GM21367 (cell line): ENCODE measurements around the gene IGSF21.

Source experiments
- ATAC-seq: cut with Tn5 transposase; IDR thresholded peaks from one replicate; pipeline ENCODE4 v1.9.1; 2021; ENCODE audit not compliant: unreplicated experiment

IGSF21 gene

GRCh38 chr1:18107369-18108298, at the start of gene IGSF21:
Gene IGSF21, plus strand, starts transcription at chr1:18107798. Its CDS starts 331 bp downstream, at chr1:18108129.
- no peak for ATAC-seq

DNA sequence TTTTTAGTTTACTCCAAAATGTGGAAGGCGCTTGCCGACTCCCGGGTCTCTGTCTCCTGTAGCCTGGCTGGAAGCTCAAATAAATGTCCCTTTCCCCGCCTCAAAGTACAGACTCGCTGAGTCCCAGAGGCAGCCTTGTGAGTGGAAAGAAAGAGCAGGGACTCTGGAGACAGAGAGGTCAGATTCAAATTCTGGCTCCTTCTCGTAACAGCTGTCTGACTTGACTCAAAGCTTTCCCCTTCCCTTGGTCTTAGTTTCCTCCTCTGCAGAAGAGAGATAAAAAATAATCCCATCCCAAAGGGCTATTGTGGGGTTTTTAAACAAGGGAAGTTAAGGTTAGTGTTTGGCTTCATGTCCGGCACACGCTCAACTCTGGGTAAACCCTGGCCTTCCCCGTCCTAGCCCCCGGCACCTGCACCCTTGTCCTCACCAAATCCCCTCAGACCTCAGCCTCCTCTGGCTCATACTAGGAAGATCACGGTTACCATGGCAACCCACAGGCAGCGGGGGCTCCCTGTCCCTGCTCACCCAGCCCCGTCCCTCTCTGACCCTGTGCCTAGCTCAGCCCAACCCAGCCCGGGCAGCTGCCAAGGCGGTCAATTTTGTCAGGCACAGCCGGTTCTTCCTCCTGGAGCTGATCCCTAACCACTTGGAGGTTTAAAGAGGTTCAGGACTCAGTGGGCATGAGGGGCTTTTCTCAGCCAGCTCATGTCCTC, 49.2 kb upstream of the IGSF21 start:
- ATAC-seq, result no peak

GRCh38 chr1:18058981-18059605, 48.5 kb upstream of the IGSF21 start:
- no peak for ATAC-seq

DNA sequence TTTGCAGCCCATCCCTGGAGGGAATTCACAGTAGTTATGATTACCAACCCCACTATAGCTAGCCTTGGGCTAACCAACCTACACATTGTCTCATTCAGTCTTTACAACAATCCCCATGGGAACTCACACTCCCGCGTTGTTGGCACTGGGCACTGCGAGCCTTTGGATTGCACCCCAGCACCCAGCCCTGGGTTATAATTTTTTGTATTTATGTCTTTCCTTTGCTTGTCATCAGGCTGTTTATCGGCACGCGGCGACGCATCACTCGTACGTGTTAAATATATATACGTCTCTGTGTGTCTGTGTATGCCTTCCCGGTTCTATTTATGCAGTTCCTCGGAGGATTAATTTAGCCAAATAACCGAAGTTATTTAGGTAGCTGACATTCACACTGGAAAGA, 47.2 kb upstream of the IGSF21 start:
- ATAC-seq, result no peak

DNA sequence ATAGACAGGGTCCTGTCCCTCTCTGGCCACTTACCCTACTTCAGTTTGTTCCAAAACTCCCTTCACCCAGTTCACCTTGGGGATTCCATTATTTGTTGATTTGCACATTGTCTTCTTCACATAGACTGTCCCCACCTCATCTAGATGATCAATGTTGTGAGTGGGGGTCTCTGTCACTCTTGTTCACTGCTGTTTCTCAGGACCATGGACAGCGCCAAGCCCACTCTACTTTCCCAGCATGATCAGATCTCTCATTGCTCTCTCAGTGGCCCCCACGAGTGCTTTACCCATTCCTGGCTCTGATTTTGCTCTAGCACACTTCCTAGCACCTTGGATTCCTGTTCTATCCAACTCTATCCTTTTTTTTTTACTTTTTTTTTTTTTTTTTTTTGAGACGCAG, 45.4 kb upstream of the IGSF21 start:
- ATAC-seq, result no peak

DNA sequence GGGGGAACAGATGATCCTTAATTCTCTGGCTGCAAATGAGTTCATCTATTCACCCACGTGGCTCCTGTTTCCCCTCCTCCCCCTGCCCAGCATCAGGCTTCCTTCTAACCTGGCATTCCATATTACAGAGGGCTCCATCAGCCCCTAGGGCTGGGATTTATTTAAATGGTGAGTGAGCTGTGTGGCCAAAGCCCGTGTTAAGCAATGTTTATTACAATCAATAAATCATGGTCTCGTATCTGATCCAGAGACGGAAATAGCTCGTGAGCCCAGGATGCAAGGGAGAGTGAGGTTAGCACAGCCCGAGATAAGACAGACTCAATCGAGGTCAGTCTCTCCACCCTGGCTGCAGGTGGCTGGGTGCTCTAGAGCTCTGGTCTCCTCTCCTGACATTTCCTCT, 43.1 kb upstream of the IGSF21 start:
- no peak for ATAC-seq

DNA sequence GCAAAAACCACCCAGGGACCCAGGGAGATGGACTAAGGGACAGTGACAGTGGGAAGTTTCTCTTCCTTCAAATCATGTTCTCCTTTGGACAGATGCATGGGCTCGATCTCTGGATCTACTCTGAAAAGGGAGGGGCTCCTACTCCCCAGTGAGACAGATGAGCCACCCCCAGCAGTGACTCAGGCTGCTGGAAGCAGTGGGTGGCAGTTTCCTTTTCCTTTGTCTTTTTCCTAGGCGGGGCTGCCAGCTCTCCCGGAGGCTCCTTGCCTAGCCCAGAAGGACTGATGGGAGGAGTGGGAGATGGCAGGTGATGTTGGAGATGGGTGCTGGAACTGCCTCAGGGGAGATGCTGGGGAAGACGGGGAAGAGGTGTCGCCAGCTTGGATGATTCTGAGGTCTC, 41.0 kb upstream of the IGSF21 start:
- ATAC-seq, result no peak

DNA sequence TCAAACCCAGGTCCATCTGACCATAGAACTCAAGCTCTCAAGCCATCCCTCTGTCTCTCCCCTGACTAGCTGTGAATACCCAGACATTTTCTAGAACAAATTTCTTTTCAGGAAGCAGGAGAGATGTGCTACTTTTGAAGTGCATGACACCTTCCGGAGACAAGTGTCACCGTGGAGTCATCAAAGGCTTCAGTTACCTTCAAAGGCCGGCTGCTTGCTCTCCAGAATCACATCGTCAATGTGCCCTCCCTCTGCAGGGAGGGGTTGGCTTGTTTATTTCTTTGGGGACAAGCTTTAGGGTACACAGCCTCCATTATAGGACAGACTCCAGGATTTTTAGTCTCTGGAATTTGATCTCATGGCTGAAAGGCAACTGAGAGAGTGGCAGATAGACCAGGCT, 37.7 kb upstream of the IGSF21 start:
- no peak for ATAC-seq

- ATAC-seq, result no peak
These were observed 35.5 kb upstream of the IGSF21 start for GRCh38 chr1:18072066-18072465.

- no peak for ATAC-seq
These were observed 34.4 kb upstream of the IGSF21 start for GRCh38 chr1:18073066-18073642.

DNA sequence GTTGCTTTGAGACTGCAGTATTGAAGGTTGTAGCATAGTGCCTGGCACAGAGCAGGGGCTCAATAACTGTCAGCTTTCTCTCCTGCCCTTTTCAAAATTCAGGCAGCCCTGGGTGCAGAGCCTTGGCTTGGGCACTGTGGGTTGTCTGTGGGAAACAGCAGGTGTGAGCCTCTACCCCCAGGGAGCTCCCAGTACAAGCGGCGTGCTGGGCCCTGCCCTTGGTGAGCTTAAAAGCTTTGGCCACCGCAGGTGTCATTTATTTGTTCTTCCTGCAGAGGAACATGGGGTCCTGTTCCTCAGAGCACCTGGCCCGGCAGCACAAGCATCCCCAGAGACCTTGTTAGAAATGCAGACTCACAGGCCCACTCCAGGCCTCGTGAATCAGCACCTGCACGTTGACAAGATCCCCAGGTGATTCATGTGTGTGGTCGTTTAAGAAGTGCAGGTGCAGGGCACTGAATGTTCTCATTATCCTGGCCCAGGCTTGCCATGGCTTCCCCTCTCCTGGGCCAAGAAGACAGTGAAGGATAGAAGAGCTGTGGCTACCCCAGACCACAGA, 29.9 kb upstream of the IGSF21 start:
- no peak for ATAC-seq

- no peak for ATAC-seq
These were observed 27.5 kb upstream of the IGSF21 start for GRCh38 chr1:18079941-18080735.

DNA sequence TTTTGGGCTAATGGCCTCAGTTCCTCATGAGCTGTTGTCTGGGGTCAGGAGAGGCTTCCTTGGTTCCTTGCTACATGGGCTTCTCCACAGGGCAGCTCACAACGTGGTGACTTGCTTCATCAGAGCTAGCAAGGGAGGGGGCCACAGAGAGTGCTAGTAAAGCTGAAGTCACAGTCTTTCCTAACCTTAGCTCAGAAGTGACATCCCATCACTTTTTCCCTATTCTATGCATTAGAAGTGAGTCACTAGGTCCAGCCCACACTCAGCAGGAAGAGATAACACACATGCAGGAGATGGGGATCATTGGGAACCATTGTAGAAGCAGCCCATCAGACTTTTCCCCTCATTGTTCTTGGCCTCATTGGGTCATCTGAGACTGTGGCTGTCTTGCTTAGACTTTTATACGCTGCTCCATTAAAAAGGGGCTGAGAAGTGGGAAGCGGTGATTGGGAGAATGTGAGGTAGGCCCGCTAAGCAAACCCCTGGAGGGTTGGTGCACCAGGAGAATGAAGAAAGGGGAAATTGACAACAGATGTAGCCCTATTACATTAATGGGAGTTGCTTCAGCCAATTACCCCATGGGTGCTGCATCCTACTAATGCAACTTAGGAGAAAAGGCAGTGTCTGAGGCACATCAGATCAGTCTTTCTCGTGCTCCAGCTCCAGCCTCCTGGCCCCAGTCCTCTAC, 22.1 kb upstream of the IGSF21 start:
- no peak for ATAC-seq

DNA sequence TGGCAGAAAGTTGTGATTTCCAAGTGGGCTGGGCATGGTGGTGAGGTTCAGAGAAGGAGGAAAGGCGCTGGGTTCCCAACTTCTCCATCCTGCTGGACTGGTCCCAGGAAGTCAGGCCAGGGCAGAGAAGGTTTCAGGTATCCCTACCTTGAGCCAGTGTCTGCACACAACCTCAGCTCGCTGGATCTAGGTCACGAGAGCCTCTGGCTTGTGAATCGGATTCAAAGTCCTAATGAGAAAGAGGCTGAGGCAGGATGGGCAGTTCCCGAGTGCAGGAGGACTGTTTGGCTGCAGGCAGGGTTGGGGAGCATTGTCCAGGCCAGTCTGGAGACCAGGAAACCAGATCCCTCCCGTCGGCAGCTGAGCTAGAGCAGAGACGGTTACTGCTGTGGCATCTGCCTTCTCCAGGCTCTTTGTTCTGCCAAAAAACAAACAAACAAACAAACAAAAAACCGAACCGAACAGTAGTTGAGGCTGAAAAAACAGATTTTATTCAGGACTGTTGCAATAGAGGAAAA, 19.5 kb upstream of the IGSF21 start:
- ATAC-seq, result no peak

DNA sequence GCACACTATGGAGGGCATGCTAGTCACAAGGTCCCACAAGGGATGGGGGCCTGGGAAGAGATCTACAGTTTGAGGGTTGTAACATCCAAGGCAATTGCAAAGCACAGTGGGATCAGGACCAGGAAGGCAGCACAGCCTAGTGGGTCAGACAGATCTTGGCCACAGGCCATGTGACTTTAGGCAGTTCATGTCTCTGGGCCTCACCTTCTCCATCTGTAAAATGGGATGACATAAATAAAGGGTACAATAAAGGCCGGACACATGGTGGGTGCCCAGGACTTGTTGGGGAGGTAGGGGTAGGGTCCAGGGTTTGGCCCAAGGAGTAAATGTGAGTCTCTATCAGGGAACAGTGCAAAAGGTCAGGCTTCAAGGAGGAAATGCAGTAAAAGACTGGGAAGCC, 18.1 kb upstream of the IGSF21 start:
- ATAC-seq, result no peak

DNA sequence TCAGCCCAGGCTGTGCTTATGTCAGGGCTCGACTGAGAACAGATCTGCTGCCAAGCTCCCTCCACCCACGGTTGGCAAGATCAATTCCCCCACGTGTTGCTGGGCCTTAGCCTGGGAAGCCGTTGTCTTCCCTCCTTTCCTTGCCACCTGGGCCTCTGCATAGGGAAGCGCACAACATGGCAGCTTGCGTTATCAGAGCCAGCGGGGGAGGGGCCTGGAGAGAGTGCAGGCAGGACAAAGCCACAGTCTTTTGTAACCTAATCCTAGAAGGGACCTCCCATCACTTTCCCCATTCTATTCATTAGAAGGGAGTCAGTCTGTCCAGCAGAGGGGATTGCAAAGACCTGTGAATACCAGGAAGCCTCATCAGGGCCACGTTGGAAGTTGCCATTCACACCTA, 17.0 kb upstream of the IGSF21 start:
- ATAC-seq, result no peak

DNA sequence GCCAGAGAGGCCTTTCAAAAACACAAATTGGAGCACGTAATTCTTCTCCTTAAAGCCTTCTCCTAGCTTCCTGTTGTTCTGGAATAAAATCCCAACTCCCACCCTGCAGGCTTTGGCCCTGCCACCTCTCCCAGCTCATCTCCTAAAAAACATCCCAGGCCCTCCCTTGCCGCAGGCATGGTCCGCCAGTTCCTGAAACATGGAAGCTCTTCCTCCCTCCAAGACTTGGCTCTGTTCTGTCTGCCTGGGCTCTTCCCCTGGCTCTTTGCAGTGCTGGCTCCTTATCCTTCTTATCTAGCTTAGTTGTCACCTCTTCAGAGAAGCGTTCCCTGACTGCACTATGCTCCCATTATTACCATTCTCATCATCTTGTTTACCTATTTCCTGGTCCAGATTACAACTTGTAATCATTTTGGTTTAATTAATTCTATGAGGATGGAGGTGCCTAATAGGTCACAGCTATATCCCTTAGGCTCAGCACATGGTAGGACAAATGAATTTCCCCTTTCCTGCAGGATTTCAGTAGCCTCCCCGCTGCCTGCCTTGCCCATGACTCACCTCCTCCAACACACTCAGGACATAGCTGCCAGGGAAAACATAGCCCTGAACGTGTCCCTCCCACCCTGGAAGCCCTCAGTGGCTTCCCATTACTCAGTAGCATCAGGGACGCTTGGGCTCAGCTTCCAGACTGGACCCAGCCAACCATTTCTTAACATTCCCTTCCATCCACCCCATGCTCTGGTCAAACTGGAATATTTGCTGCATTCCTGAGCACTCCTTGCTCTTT, 15.7 kb upstream of the IGSF21 start:
- no peak for ATAC-seq

- no peak for ATAC-seq
These were observed 14.4 kb upstream of the IGSF21 start for GRCh38 chr1:18093193-18093592.

- no peak for ATAC-seq
These were observed 14.0 kb upstream of the IGSF21 start for GRCh38 chr1:18093646-18094045.
